Natural killer cell (primary cell): ENCODE measurements around the gene ARF3. TPM values are rescaled to one million over a fixed set of nuclear protein-coding genes. Genes with fewer than 3 reads are reported as not detected.

Experiments used
- ATAC-seq, 3 donors: fragments of 150-1000 bp in 2 of 3; fragments of 200-7000 bp in 1 of 3; cut with Tn5 transposase; 1 replicate in 1 of 3; 2 replicates in 2 of 3; pipeline ENCODE4 v1.10.0; 2021; ENCODE audit warnings: mild to moderate bottlenecking in 2 of 3, moderate library complexity in 2 of 3
- DNase-seq, 2 donors: peaks; one replicate each; pipeline versions ENCODE4 v3.0.0 to v3.0.0-alpha.2; 2013 to 2021; ENCODE audit warnings: mixed read lengths in 1 of 2
- H3K27ac ChIP-seq: one replicate; pipeline ENCODE4 v1.5.1; 2013; ENCODE audit warnings: mild to moderate bottlenecking, low read length
- H3K27me3 ChIP-seq: one replicate; pipeline ENCODE4 v1.6.1; 2013; ENCODE audit warnings: low read length; ENCODE audit not compliant: control insufficient read depth, insufficient read depth
- H3K36me3 ChIP-seq: one replicate; pipeline ENCODE4 v1.6.1; 2013; ENCODE audit warnings: low read length; ENCODE audit not compliant: control insufficient read depth, insufficient read depth
- H3K4me1 ChIP-seq: one replicate; pipeline ENCODE4 v1.6.1; 2013; ENCODE audit warnings: low read length; ENCODE audit not compliant: control insufficient read depth, insufficient read depth
- H3K4me3 ChIP-seq: one replicate; pipeline ENCODE4 v1.5.1; 2013; ENCODE audit warnings: low read length
- H3K9me3 ChIP-seq: one replicate; pipeline ENCODE4 v1.6.1; 2013; ENCODE audit warnings: low read length; ENCODE audit not compliant: control insufficient read depth, insufficient read depth
- H3K27ac Mint-ChIP-seq, 2 donors: one replicate each; pipeline ENCODE4 v1.8.0; 2022; ENCODE audit warnings: mild to moderate bottlenecking in 2 of 2, mixed read lengths in 2 of 2, moderate library complexity in 1 of 2
- H3K27me3 Mint-ChIP-seq, 2 donors: one replicate each; pipeline ENCODE4 v1.8.0; 2022; ENCODE audit warnings: low read depth in 2 of 2, mixed read lengths in 2 of 2
- H3K36me3 Mint-ChIP-seq: one replicate; pipeline ENCODE4 v1.8.0; 2022; ENCODE audit warnings: mixed read lengths
- H3K4me1 Mint-ChIP-seq, 2 donors: one replicate each; pipeline ENCODE4 v1.8.0; 2022; ENCODE audit warnings: mixed read lengths in 2 of 2
- H3K4me3 Mint-ChIP-seq: one replicate; pipeline ENCODE4 v1.8.0; 2022; ENCODE audit warnings: mild to moderate bottlenecking, moderate library complexity, mixed read lengths
- H3K9me3 Mint-ChIP-seq, 2 donors: one replicate each; pipeline ENCODE4 v1.8.0; 2022; ENCODE audit warnings: mixed read lengths in 2 of 2
- CTCF ChIP-seq: fragments of 200-600 bp; IDR thresholded peaks from one replicate; pipeline ENCODE4 v1.8.0; 2022; ENCODE audit warnings: antibody characterized with exemption
- WGBS: methylation state at CpG from one replicate; pipeline ENCODE4 v1.1.7; 2013; ENCODE audit warnings: missing lambda C conversion rate; ENCODE audit not compliant: insufficient coverage; 5-methylcytosine and 5-hydroxymethylcytosine counted together
- intact Hi-C: fragments of 100-400 bp; cut with micrococcal nuclease; formaldehyde crosslinking; loops from one replicate; pipeline ENCODE4 v1.14.2; 2022
- total RNA-seq, 4 donors: library from RNA; stranded (reverse); fragments of 120-200 nt in 1 of 4; gene quantifications; one replicate each; pipeline versions ENCODE4 v1.2.3 to v1.2.4, GENCODE V29; 2013 to 2022

ARF3 gene
- total RNA-seq, 3 donors from 2014 or later (not counting 1 experiment from before 2014, with no cell fraction given), result 80.7 to 114 (median 88.4) TPM

- H3K27ac ChIP-seq, result no peak overlapping the region
- no peak overlapping the region for H3K4me3 ChIP-seq
- peak overlapping the region; percentile 53 to 71 for H3K27ac Mint-ChIP-seq
- no peak for ATAC-seq
- peaks cover 48% of the 10 kb centered on the region for H3K4me1 ChIP-seq
- H3K9me3 ChIP-seq, result no peaks in the 10 kb centered on the region
- WGBS, result 100% methylated on average over 1 of the region's 1 CpG
- no peaks in the 10 kb centered on the region for H3K27me3 ChIP-seq
- H3K4me3 Mint-ChIP-seq, result peak overlapping the region; percentile 60
- no peaks in the 10 kb centered on the region for H3K27me3 Mint-ChIP-seq
- H3K9me3 Mint-ChIP-seq, result no peaks in the 10 kb centered on the region
- no peak for TF ChIP-seq CTCF
- H3K36me3 Mint-ChIP-seq, result peaks cover 11% of the 10 kb centered on the region
- DNase-seq, result no peak
- peaks cover 9% of the 10 kb centered on the region for H3K36me3 ChIP-seq
- intact Hi-C loops, result loop anchor here (10.0 kb wide), 1 partner anchor 45 kb away; the partner anchor contains the start of genes WNT1 and WNT10B
- peaks cover 63 to 64% of the 10 kb centered on the region in 2 donors for H3K4me1 Mint-ChIP-seq
Observed at GRCh38 chr12:48929551-48929950, 27.7 kb downstream of the ARF3 start.

GRCh38 chr12:48927261-48927660 is 30.0 kb downstream of the ARF3 start:
- intact Hi-C loops, result loop anchor here (10.0 kb wide), 1 partner anchor 48 kb away; the partner anchor contains the start of genes WNT1 and WNT10B
- Histone ChIP-seq H3K27me3 (no peaks in the 10 kb centered on the region), H3K4me1 (peaks cover 36% of the 10 kb centered on the region), H3K4me3 (no peak overlapping the region), H3K9me3 (no peaks in the 10 kb centered on the region), H3K36me3 (peaks cover 17% of the 10 kb centered on the region), H3K27ac (peak overlapping the region; percentile 12)
- Mint-ChIP-seq H3K9me3 (no peaks in the 10 kb centered on the region), H3K27me3 (no peaks in the 10 kb centered on the region), H3K4me1 (peaks cover 59 to 60% of the 10 kb centered on the region in 2 donors), H3K36me3 (peaks cover 16% of the 10 kb centered on the region), H3K27ac (peak overlapping the region; percentile 87), H3K4me3 (peak overlapping the region; percentile 96)
- no peak for TF ChIP-seq CTCF
- peak; percentile 19 to 25 (median 20) for ATAC-seq
- peak in 1 of 2 donors; percentile 25 for DNase-seq
- WGBS, result no CpG with 5 or more reads among the region's 2 CpGs

- Histone ChIP-seq H3K4me3 (peak within 1 kb of the TSS; percentile 92), H3K27me3 (no peaks in the 10 kb centered on the region), H3K36me3 (peaks cover 21% of the 10 kb centered on the region), H3K4me1 (peaks cover 25% of the 10 kb centered on the region), H3K9me3 (no peaks in the 10 kb centered on the region), H3K27ac (peak within 1 kb of the TSS; percentile 93)
- no peak for TF ChIP-seq CTCF
- Mint-ChIP-seq H3K4me1 (peaks cover 64 to 67% of the 10 kb centered on the region in 2 donors), H3K4me3 (peak within 1 kb of the TSS; percentile 96), H3K27ac (peak within 1 kb of the TSS; percentile 87 to 94), H3K9me3 (no peaks in the 10 kb centered on the region), H3K27me3 (no peaks in the 10 kb centered on the region), H3K36me3 (peaks cover 18% of the 10 kb centered on the region)
- DNase-seq, result peak; percentile 75 to 85
- ATAC-seq, result peak; percentile 83 to 93 (median 85)
- intact Hi-C loops, result loop anchor here (1.0 to 10.0 kb wide), 2 partner anchors 9 to 49 kb away; partner anchors contain the start of genes WNT1 and WNT10B
- 3% methylated on average over 38 of the region's 38 CpGs for WGBS
Observed at GRCh38 chr12:48925304-48926011, 31.8 kb downstream of the ARF3 start, which contains the start of gene FKBP11. TSS of gene FKBP11 (minus strand) at chr12:48925492. CDS start at chr12:48925428, 64 bp downstream.
